Mucosa of rectum (tissue), 2 donors: ENCODE data around the gene KHDRBS2.

Experiments
- H3K27ac ChIP-seq, 2 donors: one replicate each; pipeline ENCODE4 v1.7.0; 2013; ENCODE audit warnings: inconsistent platforms in 2 of 2, low read depth in 2 of 2, low read length in 2 of 2
- H3K27me3 ChIP-seq, 2 donors: one replicate each; pipeline ENCODE4 v1.7.0; 2013; ENCODE audit warnings: low read length in 2 of 2; ENCODE audit not compliant: control insufficient read depth in 2 of 2, insufficient read depth in 2 of 2
- H3K36me3 ChIP-seq, 2 donors: one replicate each; pipeline ENCODE4 v1.7.0; 2013; ENCODE audit warnings: low read length in 2 of 2; ENCODE audit not compliant: control insufficient read depth in 2 of 2, insufficient read depth in 2 of 2
- H3K4me1 ChIP-seq, 2 donors: one replicate each; pipeline ENCODE4 v1.7.0; 2013; ENCODE audit warnings: low read length in 2 of 2, mild to moderate bottlenecking in 1 of 2; ENCODE audit not compliant: control insufficient read depth in 2 of 2, insufficient read depth in 2 of 2
- H3K4me3 ChIP-seq, 2 donors: one replicate each; pipeline ENCODE4 v1.7.0; 2013; ENCODE audit warnings: low read length in 2 of 2
- H3K9ac ChIP-seq, 2 donors: one replicate each; pipeline ENCODE4 v1.7.0; 2013; ENCODE audit warnings: low read length in 2 of 2, low read depth in 1 of 2, mild to moderate bottlenecking in 1 of 2
- H3K9me3 ChIP-seq, 2 donors: one replicate each; pipeline ENCODE4 v1.7.0; 2013; ENCODE audit warnings: low read length in 2 of 2; ENCODE audit not compliant: control insufficient read depth in 2 of 2
- donor health status: healthy.
- donor health status: Normal muscosa, but diverticular disease.

Gene KHDRBS2

DNA sequence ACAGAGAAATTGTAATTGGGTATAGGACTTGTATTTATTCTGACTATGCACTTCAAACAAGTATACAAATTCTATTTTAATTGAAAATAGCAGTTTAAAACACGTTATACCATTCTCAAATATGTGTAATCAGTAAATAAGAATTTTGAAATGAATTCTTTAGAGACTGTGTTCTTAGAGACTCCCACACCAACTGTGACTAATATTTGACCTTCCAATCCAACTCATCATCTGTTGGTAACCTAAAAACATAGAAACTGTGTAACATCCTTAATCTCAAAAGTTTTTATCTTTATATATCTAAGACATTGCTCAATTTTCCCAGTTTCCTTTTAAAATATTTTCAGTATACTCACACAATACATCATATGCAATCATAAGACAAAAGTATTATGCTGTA is 83.9 kb downstream of the KHDRBS2 start:
- Histone ChIP-seq H3K27ac (no peak overlapping the region), H3K4me1 (no peaks in the 10 kb centered on the region), H3K9me3 (no peaks in the 10 kb centered on the region), H3K36me3 (no peaks in the 10 kb centered on the region), H3K27me3 (no peaks in the 10 kb centered on the region), H3K9ac (no peak overlapping the region), H3K4me3 (no peak overlapping the region)

GRCh38 chr6:62192593-62192992 is 93.4 kb downstream of the KHDRBS2 start:
- no peaks in the 10 kb centered on the region for H3K27me3 ChIP-seq
- H3K4me3 ChIP-seq: no peak overlapping the region
- no peaks in the 10 kb centered on the region for H3K36me3 ChIP-seq
- no peak overlapping the region for H3K27ac ChIP-seq
- no peaks in the 10 kb centered on the region for H3K9me3 ChIP-seq
- no peak overlapping the region for H3K9ac ChIP-seq
- no peaks in the 10 kb centered on the region for H3K4me1 ChIP-seq

DNA sequence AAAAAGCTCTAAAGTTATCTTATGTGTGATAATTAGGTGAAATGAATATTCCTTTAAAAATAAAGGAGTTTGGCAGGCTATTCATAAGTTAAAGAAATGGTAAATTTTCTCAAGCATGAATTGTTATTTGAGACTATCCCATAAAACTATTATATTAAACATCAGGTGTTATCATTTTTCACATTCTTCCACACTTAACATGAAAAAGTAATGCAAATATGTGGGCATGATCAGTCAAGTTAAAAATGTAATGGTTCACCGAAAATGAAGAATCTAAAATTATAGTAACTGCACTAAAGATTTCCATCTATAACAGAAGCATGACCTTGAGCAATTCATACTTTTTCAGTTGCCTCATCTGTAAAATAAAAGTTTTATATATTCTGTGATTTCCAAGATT is 110.8 kb downstream of the KHDRBS2 start:
- Histone ChIP-seq H3K27ac (no peak overlapping the region), H3K4me1 (no peaks in the 10 kb centered on the region), H3K9me3 (no peaks in the 10 kb centered on the region), H3K27me3 (no peaks in the 10 kb centered on the region), H3K4me3 (no peak overlapping the region), H3K36me3 (no peaks in the 10 kb centered on the region), H3K9ac (no peak overlapping the region)

DNA sequence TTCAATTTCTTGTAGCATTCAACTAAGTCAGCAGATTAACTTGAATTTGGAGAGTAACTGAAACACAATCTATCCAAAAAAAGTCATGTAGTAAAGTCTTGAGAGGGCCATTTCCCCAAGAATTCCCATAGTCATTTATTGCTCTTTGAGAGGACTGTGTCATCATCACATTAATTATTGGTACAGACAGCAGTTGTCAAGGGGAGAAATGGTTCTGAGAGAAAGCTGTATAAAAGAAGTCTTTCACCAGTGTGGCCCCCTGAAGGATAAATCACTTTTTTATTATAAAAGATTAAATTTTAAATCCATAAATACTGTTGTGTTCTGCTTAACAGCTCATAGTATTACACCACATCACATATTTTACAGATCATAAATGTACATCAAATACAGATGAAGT is 111.5 kb downstream of the KHDRBS2 start:
- H3K27me3 ChIP-seq: no peaks in the 10 kb centered on the region
- no peaks in the 10 kb centered on the region for H3K9me3 ChIP-seq
- no peaks in the 10 kb centered on the region for H3K36me3 ChIP-seq
- H3K27ac ChIP-seq: no peak overlapping the region
- H3K4me1 ChIP-seq: no peaks in the 10 kb centered on the region
- H3K4me3 ChIP-seq: no peak overlapping the region
- H3K9ac ChIP-seq: no peak overlapping the region

DNA sequence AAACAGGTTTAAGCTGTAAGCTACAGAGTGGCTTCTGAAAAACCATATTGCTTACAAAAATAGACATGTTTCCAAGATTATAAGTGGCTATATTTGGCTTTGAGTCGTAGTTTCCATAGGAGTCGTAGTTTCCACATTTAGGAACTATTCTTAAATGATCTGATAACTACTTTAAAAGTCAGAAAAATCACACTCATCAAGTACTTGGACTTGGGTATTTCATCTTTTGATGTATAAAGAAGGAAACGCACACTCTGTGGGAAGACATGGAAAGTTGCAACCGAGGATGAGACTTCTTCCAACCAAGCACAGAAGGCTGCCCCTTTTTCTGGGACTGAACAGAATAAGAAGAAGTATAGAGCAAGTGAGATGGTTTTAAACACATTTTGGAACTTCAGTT is 118.3 kb downstream of the KHDRBS2 start:
- no peaks in the 10 kb centered on the region for H3K4me1 ChIP-seq
- no peak overlapping the region for H3K27ac ChIP-seq
- no peak overlapping the region for H3K9ac ChIP-seq
- no peaks in the 10 kb centered on the region for H3K36me3 ChIP-seq
- H3K9me3 ChIP-seq: peaks cover 0 to 3% of the 10 kb centered on the region in 2 donors
- no peak overlapping the region for H3K4me3 ChIP-seq
- no peaks in the 10 kb centered on the region for H3K27me3 ChIP-seq

- Histone ChIP-seq H3K4me3 (no peak overlapping the region), H3K36me3 (no peaks in the 10 kb centered on the region), H3K9me3 (no peaks in the 10 kb centered on the region), H3K4me1 (no peaks in the 10 kb centered on the region), H3K27me3 (no peaks in the 10 kb centered on the region), H3K9ac (no peak overlapping the region), H3K27ac (no peak overlapping the region)
Observed at GRCh38 chr6:62162858-62163257, 123.2 kb downstream of the KHDRBS2 start.

DNA sequence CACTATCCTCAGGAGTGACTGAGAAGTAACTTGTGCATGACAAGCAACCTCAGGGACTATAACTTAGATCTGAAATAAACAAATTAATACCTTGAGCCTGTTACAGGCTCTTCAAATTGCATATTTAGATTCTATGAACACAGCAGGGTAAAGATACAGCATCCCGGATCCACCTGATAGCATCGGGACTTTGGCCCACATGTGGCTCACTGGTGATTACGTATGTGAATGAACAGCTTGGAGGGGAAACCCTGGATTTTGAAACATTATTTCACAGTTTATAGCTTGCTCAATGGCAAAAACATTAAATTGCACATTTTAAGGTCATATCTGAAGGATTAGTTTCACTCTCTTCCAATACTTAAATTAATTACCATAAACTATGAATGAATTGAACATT is 133.2 kb downstream of the KHDRBS2 start:
- Histone ChIP-seq H3K9me3 (no peaks in the 10 kb centered on the region), H3K4me3 (no peak overlapping the region), H3K27me3 (no peaks in the 10 kb centered on the region), H3K4me1 (no peaks in the 10 kb centered on the region), H3K36me3 (no peaks in the 10 kb centered on the region), H3K27ac (no peak overlapping the region), H3K9ac (no peak overlapping the region)

DNA sequence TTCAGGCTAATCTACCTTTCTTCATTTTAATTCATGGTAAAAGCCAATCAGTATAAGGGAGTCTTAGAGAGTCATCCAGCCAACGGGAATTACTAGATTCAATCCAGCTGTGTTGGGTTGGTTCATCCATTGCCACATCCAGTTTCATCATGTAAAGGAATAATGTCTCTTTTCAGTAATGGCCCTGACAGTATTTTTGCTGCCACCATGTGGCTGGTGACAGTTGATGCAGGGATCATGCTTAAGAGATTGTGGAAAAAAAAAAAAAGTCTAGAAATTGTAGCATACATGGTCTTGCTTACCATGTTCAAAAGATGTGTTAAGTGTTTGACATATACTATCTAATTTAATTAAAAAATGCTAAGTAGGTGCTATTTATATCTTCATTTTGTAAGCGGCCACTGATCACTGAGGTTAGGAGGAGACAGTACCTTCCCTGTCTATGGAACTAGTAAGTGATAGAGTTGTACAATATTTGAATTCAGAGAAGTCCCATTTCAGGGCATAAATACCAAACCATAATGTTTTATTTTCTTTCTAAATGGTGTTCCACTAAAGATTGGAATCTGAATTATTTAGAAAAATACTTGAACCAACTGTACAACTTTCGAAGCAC is 135.9 kb downstream of the KHDRBS2 start:
- Histone ChIP-seq H3K27me3 (no peaks in the 10 kb centered on the region), H3K36me3 (no peaks in the 10 kb centered on the region), H3K9me3 (no peaks in the 10 kb centered on the region), H3K27ac (no peak overlapping the region), H3K4me3 (no peak overlapping the region), H3K9ac (no peak overlapping the region), H3K4me1 (no peaks in the 10 kb centered on the region)

DNA sequence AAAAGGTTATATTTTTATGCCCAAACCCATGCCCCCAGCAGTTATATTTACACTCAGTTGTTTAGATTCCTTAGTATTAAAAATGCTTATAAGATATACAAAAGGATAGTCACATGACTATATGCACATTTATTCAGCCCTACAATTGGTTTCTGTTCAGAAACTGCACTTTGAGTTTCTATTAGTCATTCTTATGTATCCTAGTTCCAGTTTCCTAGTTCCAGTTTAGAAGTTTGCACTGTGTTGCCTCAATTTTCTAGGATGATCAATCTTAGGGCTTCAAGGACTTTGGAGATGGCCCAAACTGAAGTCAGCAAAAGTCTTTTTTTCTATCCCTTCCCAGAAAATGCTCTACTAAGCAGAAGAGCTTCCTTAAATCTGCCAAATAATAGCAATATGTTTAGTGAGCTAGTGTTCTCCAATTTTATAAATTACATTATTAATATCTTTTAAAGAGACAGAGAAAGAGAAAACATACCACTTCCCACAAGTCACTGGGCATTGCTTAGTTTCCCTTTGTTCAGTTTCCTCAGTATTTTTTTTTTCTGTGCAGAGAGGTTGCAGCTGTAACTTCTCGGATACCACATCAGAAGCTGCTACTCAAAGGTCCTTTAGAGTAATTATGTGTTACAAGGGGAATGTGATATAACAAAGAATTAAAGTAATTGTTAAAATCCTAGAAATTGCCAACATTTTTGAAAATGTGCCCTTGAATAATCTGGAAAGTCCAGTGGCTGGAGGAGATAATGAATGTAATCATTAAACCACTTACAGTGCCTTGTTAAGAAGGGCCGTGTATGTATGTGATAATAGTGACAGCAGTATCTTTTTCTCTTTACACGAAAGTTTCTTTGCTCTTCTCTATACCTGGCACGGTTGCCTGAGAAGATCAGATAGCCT is 138.8 kb downstream of the KHDRBS2 start:
- Histone ChIP-seq H3K9ac (no peak overlapping the region), H3K27me3 (no peaks in the 10 kb centered on the region), H3K4me1 (no peaks in the 10 kb centered on the region), H3K27ac (no peak overlapping the region), H3K36me3 (no peaks in the 10 kb centered on the region), H3K4me3 (no peak overlapping the region), H3K9me3 (no peaks in the 10 kb centered on the region)

DNA sequence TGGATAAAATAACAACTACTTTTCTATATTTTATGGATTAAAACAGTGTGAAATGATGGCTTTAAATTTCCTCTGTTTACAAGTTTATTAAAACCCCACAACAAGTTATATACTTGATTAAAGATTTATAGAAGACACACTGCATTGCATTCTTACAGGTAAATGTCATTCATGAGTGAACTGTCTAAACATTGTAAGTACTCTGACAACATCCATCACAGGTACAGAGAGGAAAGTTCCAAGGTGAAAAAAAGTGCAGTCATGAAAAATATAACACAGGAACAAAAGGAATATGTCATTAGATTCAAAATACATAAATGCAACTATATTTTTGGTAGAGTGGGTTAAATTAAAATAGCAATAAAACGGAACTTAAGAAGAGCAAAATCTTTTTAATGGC is 156.9 kb downstream of the KHDRBS2 start:
- Histone ChIP-seq H3K27me3 (no peaks in the 10 kb centered on the region), H3K4me1 (no peaks in the 10 kb centered on the region), H3K9me3 (no peaks in the 10 kb centered on the region), H3K4me3 (no peak overlapping the region), H3K36me3 (no peaks in the 10 kb centered on the region), H3K27ac (no peak overlapping the region), H3K9ac (no peak overlapping the region)
